GM12878 (cell line): ENCODE measurements around the gene GNGT2. TPM values are rescaled to one million over a fixed set of nuclear protein-coding genes. Genes with fewer than 3 reads are reported as not detected.
A peak's percentile ranks its signal among the peaks of the same experiment; 100 is the strongest.

Source experiments
- ATF2 ChIP-seq: IDR thresholded peaks from 2 replicates; pipeline ENCODE4 v1.6.1; 2012; ENCODE audit warnings: low read length, inconsistent platforms
- ATF7 ChIP-seq: fragments of 450-650 bp; IDR thresholded peaks from 2 replicates; pipeline ENCODE4 v1.6.1; 2016; ENCODE audit warnings: low read depth, mild to moderate bottlenecking
- CHD4 ChIP-seq: fragments of 200-600 bp; sonication (generic); IDR thresholded peaks from 2 replicates; pipeline ENCODE4 v1.6.1; 2016; ENCODE audit warnings: mild to moderate bottlenecking
- CREB1 ChIP-seq: IDR thresholded peaks from 2 replicates; pipeline ENCODE4 v1.6.1; 2012; ENCODE audit warnings: low read depth, mild to moderate bottlenecking, inconsistent platforms
- DPF2 ChIP-seq: fragments of 450-650 bp; IDR thresholded peaks from 2 replicates; pipeline ENCODE4 v1.6.1; 2017; ENCODE audit warnings: mild to moderate bottlenecking
- E4F1 ChIP-seq: fragments of 450-650 bp; IDR thresholded peaks from 2 replicates; pipeline ENCODE4 v1.6.1; 2018; ENCODE audit warnings: borderline replicate concordance, mild to moderate bottlenecking; ENCODE audit not compliant: partially characterized antibody
- EGR1 ChIP-seq, 2 experiments: IDR thresholded peaks; 1 replicate in 1 of 2; 2 replicates in 1 of 2; pipeline ENCODE4 v1.6.1; 2011 to 2012; ENCODE audit warnings: low read depth in 2 of 2, low read length in 2 of 2, borderline replicate concordance in 1 of 2, mild to moderate bottlenecking in 1 of 2, moderate library complexity in 1 of 2
- FOXK2 ChIP-seq: fragments of 450-650 bp; IDR thresholded peaks from 2 replicates; pipeline ENCODE4 v1.6.1; 2017; ENCODE audit warnings: mild to moderate bottlenecking, moderate library complexity
- IKZF2 ChIP-seq, 2 experiments: fragments of 450-650 bp; IDR thresholded peaks; 2 replicates each; pipeline ENCODE4 v1.6.1; 2017; ENCODE audit warnings: mild to moderate bottlenecking in 2 of 2, moderate library complexity in 2 of 2
- MLLT1 ChIP-seq: fragments of 450-650 bp; IDR thresholded peaks from 2 replicates; pipeline ENCODE4 v1.6.1; 2016; ENCODE audit warnings: mild to moderate bottlenecking
- MYC ChIP-seq: IDR thresholded peaks from 2 replicates; pipeline ENCODE4 v1.6.1; 2011; ENCODE audit warnings: mild to moderate bottlenecking, low read length, moderate library complexity, inconsistent platforms; ENCODE audit not compliant: insufficient read depth, insufficient replicate concordance, insufficient read length, severe bottlenecking
- NFYA ChIP-seq: IDR thresholded peaks from 2 replicates; pipeline ENCODE4 v1.6.1; 2011; ENCODE audit warnings: low read depth, mild to moderate bottlenecking, low read length, improper control_type of control experiment, borderline replicate concordance
- NFYB ChIP-seq: IDR thresholded peaks from 2 replicates; pipeline ENCODE4 v1.6.1; 2011; ENCODE audit warnings: low read depth, mild to moderate bottlenecking, low read length, improper control_type of control experiment, moderate library complexity; ENCODE audit not compliant: insufficient read depth
- NR2C2 ChIP-seq: IDR thresholded peaks from 2 replicates; pipeline ENCODE4 v1.6.1; 2011; ENCODE audit warnings: borderline replicate concordance, low read depth; ENCODE audit not compliant: control insufficient read depth, insufficient read length
- PML ChIP-seq: IDR thresholded peaks from 2 replicates; pipeline ENCODE4 v1.6.1; 2012; ENCODE audit warnings: low read length, inconsistent platforms
- POLR2A ChIP-seq: IDR thresholded peaks from 2 replicates; pipeline ENCODE4 v1.6.1; 2011; ENCODE audit warnings: low read depth, mild to moderate bottlenecking, low read length
- PRDM15 ChIP-seq: fragments of 450-650 bp; formaldehyde crosslinking; IDR thresholded peaks from 2 replicates; pipeline ENCODE4 v1.4.0; 2020; ENCODE audit warnings: mild to moderate bottlenecking, moderate library complexity
- STAT1 ChIP-seq: fragments of 450-650 bp; conservative IDR thresholded peaks from 2 replicates; pipeline ENCODE4 v1.6.1; 2014; ENCODE audit warnings: antibody characterized with exemption, mild to moderate bottlenecking
- TCF3 ChIP-seq: IDR thresholded peaks from 2 replicates; pipeline ENCODE4 v1.6.1; 2012; ENCODE audit warnings: low read depth, mild to moderate bottlenecking, low read length, borderline replicate concordance; ENCODE audit not compliant: insufficient read depth
- ZBED1 ChIP-seq: IDR thresholded peaks from 2 replicates; pipeline ENCODE4 v1.6.1; 2016; ENCODE audit warnings: borderline replicate concordance
- ZNF24 ChIP-seq: fragments of 450-650 bp; IDR thresholded peaks from 2 replicates; pipeline ENCODE4 v1.6.1; 2017; ENCODE audit warnings: antibody characterized with exemption, mild to moderate bottlenecking
- ZNF622 ChIP-seq: fragments of 450-650 bp; IDR thresholded peaks from 2 replicates; pipeline ENCODE4 v1.6.1; 2017; ENCODE audit warnings: mild to moderate bottlenecking, inconsistent platforms
- polyA plus RNA-seq, 11 experiments: library from polyadenylated mRNA; depleted of rRNA in 4 of 11; unstranded in 6 of 11; stranded (reverse) in 5 of 11; fragments of >200 nt; fragmentation: Nextera tagmentation in 4 of 11; fragmentation: Illumina TruSeq in 1 of 11; extraction: Ambion mirVana in 4 of 11; extraction: Trizol in 1 of 11; gene quantifications; 1 replicate in 1 of 11; 2 replicates in 10 of 11; pipeline versions ENCODE4 v1.2.1 to v1.2.3, GENCODE V29; 2011 to 2016; ENCODE audit warnings: inconsistent platforms in 2 of 11, missing spikeins in 2 of 11, low read depth in 1 of 11
- total RNA-seq, 4 experiments: library from RNA; depleted of rRNA in 3 of 4; stranded (reverse); fragments of >200 nt in 3 of 4; fragmentation: Illumina TruSeq in 1 of 4; extraction: Trizol in 1 of 4; gene quantifications; 2 replicates each; pipeline versions ENCODE4 v1.2.1 to v1.2.3, GENCODE V29; 2013 to 2021

The GNGT2 gene
- total and polyA plus RNA-seq, 10 of the 15 experiments (the other 5 are each of a cell fraction or from before 2014, with no cell fraction given) = 15.3 to 60.4 (median 32.0) TPM

- TF ChIP-seq ATF2 (peak; percentile 21; the same call in 1 of the 2 replicates), ATF7 (no peak), ZBED1 (peak; percentile 22; the same call in 1 of the 2 replicates), STAT1 (no peak), FOXK2 (no peak), MYC (no peak), MLLT1 (no peak), NFYB (no peak), IKZF2 (IDR thresholded peaks at IDR 0.05) (no peak), CREB1 (peak; percentile 30; the same call in 1 of the 2 replicates), E4F1 (no peak), DPF2 (no peak), EGR1 (IDR thresholded peaks at IDR 0.05; ENCODE audit: borderline replicate concordance in 1 of 2, low read depth in 2 of 2, low read length in 2 of 2) (peak in 1 of 2 experiments; percentile 20; a peak in 1 of 3 replicates), ZNF24 (no peak), POLR2A (peak; percentile 86), ZNF622 (no peak), PRDM15 (no peak), PML (no peak), NFYA (no peak), NR2C2 (no peak), TCF3 (peak; percentile 28; the same call in 1 of the 2 replicates), CHD4 (no peak)
Measured at GRCh38 chr17:49224198-49224996, 14.0 kb upstream of the GNGT2 start (continued).
